GM12873 (cell line): ENCODE measurements around the gene EFTUD2.

ENCODE experiments used
- CTCF ChIP-seq: IDR thresholded peaks from 2 replicates; pipeline ENCODE4 v1.5.1; 2012; ENCODE audit warnings: low read depth, mild to moderate bottlenecking, moderate library complexity, low read length, control low read depth; ENCODE audit not compliant: insufficient read depth; ENCODE audit errors: missing control alignments

Gene EFTUD2

GRCh38 chr17:44922746-44923470, 23.7 kb upstream of the EFTUD2 start:
- TF ChIP-seq CTCF: no peak

- no peak for TF ChIP-seq CTCF
Observed at GRCh38 chr17:44922136-44922535, 22.9 kb upstream of the EFTUD2 start.

- no peak for TF ChIP-seq CTCF
Observed at GRCh38 chr17:44921122-44921882, 22.1 kb upstream of the EFTUD2 start.

GRCh38 chr17:44920565-44920940, 21.3 kb upstream of the EFTUD2 start:
- no peak for TF ChIP-seq CTCF

GRCh38 chr17:44919885-44920564, 20.8 kb upstream of the EFTUD2 start:
- TF ChIP-seq CTCF: peak; percentile 89

GRCh38 chr17:44919411-44919810, 20.2 kb upstream of the EFTUD2 start:
- TF ChIP-seq CTCF: no peak

GRCh38 chr17:44918006-44918405, 18.8 kb upstream of the EFTUD2 start:
- TF ChIP-seq CTCF: no peak
